Measurements from ENCODE around the gene NCR1. TPM values are rescaled to one million over a fixed set of nuclear protein-coding genes. Genes with fewer than 3 reads are reported as not detected.
"Not testable (repeated sequence)": the region's sequence is repeated elsewhere in the genome, so short reads cannot be mapped to it uniquely, and the experiment has no call there.

Gene NCR1
- total and polyA plus RNA-seq, 2 donors (not counting 1 experiment from before 2014, with no cell fraction given) = 2.4 TPM; not detected in 1

DNA sequence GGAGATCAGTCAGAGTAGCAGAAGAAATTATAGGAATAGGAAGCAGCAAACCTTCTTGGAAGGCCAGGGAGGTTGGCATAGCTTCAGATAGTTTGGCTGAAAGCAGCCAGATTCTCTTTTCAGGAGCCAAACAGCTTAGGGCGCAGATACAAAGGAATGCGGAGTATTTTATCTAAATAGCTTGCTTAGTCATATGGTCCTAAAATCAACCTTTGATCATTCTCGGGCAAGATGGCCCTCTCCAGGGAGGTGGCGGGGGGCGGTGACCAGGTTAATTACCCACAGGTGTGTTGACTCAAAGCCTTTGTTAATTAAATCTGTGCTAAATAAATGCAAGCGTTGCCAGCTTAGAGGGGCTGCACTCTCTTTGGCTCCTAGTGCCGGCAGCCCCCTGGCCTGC, 12.5 kb upstream of the NCR1 start:
- WGBS (ENCODE audit: insufficient coverage) = 83% methylated on average over 7 of the region's 7 CpGs
- no peaks in the 10 kb centered on the region for H3K79me2 ChIP-seq (ENCODE audit: control insufficient read depth, insufficient read depth, low read length)
- H4K20me1 ChIP-seq (ENCODE audit: control insufficient read depth, insufficient read depth, low read length, poor library complexity, severe bottlenecking) = no peaks in the 10 kb centered on the region
- no peak overlapping the region for H3K27ac ChIP-seq (ENCODE audit: low read length in 2 of 2)
- no peak for ATAC-seq (ENCODE audit: low read depth)
- no peak overlapping the region for H3K4me3 ChIP-seq (ENCODE audit: control extremely low read depth in 1 of 5, extremely low read depth in 1 of 5, insufficient read depth in 1 of 5, low read depth in 2 of 5, low read length in 4 of 5)
- no peak overlapping the region for H3K27ac Mint-ChIP-seq
- peaks cover 24% of the 10 kb centered on the region for H3K27me3 Mint-ChIP-seq
- H3K36me3 ChIP-seq (replicated peaks in 1 of 2; ENCODE audit: control extremely low read depth in 1 of 2, control insufficient read depth in 1 of 2, extremely low read depth in 1 of 2, insufficient read depth in 2 of 2, low read length in 1 of 2) = no peaks in the 10 kb centered on the region
- no peaks in the 10 kb centered on the region for H3K9me3 Mint-ChIP-seq (ENCODE audit: insufficient read depth)
- H3K4me1 Mint-ChIP-seq = no peaks in the 10 kb centered on the region
- no peak overlapping the region for H2AFZ ChIP-seq (ENCODE audit: insufficient read depth, low read depth, low read length, poor library complexity, severe bottlenecking)
- DNase-seq = no peak
- H3K9me3 ChIP-seq (ENCODE audit: control extremely low read depth in 1 of 3, control insufficient read depth in 2 of 3, insufficient read depth in 1 of 3, low read length in 2 of 3) = no peaks in the 10 kb centered on the region
- H3K9ac ChIP-seq (ENCODE audit: low read length) = no peak overlapping the region
- CTCF ChIA-PET = no interaction called here
- H3K4me2 ChIP-seq (replicated peaks; ENCODE audit: low read depth, low read length, poor library complexity, severe bottlenecking) = no peak overlapping the region
- no peaks in the 10 kb centered on the region for H3K4me1 ChIP-seq (ENCODE audit: control insufficient read depth in 2 of 2, insufficient read depth in 2 of 2, low read length in 2 of 2)
- no peaks in the 10 kb centered on the region for H3K27me3 ChIP-seq (replicated peaks in 1 of 4; ENCODE audit: control extremely low read depth in 1 of 4, control insufficient read depth in 3 of 4, insufficient read depth in 4 of 4, low read length in 3 of 4)
- POLR2A ChIA-PET = no interaction called here
- H3K4me3 Mint-ChIP-seq = no peak overlapping the region
- intact Hi-C loops (cut with micrococcal nuclease) = no loop called here
- TF ChIP-seq EZH2 (IDR thresholded peaks at IDR 0.05; ENCODE audit: borderline replicate concordance, insufficient read depth, low read depth, low read length, poor library complexity, severe bottlenecking) = no peak
- TF ChIP-seq, protein P1, sequence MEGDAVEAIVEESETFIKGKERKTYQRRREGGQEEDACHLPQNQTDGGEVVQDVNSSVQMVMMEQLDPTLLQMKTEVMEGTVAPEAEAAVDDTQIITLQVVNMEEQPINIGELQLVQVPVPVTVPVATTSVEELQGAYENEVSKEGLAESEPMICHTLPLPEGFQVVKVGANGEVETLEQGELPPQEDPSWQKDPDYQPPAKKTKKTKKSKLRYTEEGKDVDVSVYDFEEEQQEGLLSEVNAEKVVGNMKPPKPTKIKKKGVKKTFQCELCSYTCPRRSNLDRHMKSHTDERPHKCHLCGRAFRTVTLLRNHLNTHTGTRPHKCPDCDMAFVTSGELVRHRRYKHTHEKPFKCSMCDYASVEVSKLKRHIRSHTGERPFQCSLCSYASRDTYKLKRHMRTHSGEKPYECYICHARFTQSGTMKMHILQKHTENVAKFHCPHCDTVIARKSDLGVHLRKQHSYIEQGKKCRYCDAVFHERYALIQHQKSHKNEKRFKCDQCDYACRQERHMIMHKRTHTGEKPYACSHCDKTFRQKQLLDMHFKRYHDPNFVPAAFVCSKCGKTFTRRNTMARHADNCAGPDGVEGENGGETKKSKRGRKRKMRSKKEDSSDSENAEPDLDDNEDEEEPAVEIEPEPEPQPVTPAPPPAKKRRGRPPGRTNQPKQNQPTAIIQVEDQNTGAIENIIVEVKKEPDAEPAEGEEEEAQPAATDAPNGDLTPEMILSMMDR (IDR thresholded peaks at IDR 0.05) = no peak

DNA sequence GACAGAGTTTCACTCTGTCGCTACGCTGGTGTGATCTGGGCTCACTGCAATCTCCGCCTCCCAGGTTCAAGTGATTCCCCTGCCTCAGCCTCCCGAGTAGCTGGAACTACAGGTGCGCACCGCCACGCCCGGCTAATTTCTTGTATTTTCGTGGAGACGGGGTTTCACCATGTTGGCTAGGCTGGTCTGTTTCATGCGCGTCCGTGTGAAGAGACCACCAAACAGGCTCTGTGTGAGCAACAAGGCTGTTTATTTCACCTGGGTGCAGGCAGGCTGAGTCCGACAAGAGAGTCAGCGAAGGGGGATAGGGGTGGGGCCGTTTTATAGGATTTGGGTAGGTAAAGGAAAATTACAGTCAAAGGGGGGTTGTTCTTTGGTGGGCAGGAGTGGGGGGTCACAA, 11.8 kb upstream of the NCR1 start:
- H3K27ac ChIP-seq (ENCODE audit: low read length in 2 of 2); CTCF ChIA-PET; H3K4me2 ChIP-seq (replicated peaks; ENCODE audit: low read depth, low read length, poor library complexity, severe bottlenecking); intact Hi-C loops (cut with micrococcal nuclease); H3K4me3 Mint-ChIP-seq; ATAC-seq (ENCODE audit: low read depth); H3K79me2 ChIP-seq (ENCODE audit: control insufficient read depth, insufficient read depth, low read length); H3K27me3 ChIP-seq (replicated peaks in 1 of 4; ENCODE audit: control extremely low read depth in 1 of 4, control insufficient read depth in 3 of 4, insufficient read depth in 4 of 4, low read length in 3 of 4); H3K4me1 Mint-ChIP-seq; POLR2A ChIA-PET; H3K9ac ChIP-seq (ENCODE audit: low read length); H3K4me3 ChIP-seq (ENCODE audit: control extremely low read depth in 1 of 5, extremely low read depth in 1 of 5, insufficient read depth in 1 of 5, low read depth in 2 of 5, low read length in 4 of 5); H3K9me3 ChIP-seq (ENCODE audit: control extremely low read depth in 1 of 3, control insufficient read depth in 2 of 3, insufficient read depth in 1 of 3, low read length in 2 of 3); H3K9me3 Mint-ChIP-seq (ENCODE audit: insufficient read depth); H3K27ac Mint-ChIP-seq; DNase-seq; H3K4me1 ChIP-seq (ENCODE audit: control insufficient read depth in 2 of 2, insufficient read depth in 2 of 2, low read length in 2 of 2); H3K36me3 ChIP-seq (replicated peaks in 1 of 2; ENCODE audit: control extremely low read depth in 1 of 2, control insufficient read depth in 1 of 2, extremely low read depth in 1 of 2, insufficient read depth in 2 of 2, low read length in 1 of 2); H4K20me1 ChIP-seq (ENCODE audit: control insufficient read depth, insufficient read depth, low read length, poor library complexity, severe bottlenecking); H2AFZ ChIP-seq (ENCODE audit: insufficient read depth, low read depth, low read length, poor library complexity, severe bottlenecking): not testable (repeated sequence)
- WGBS (ENCODE audit: insufficient coverage) = 95% methylated on average over 16 of the region's 16 CpGs
- peaks cover 31% of the 10 kb centered on the region for H3K27me3 Mint-ChIP-seq

Measured in B cell (primary cell).